ENCODE results near the gene SRPK1.
"Not testable (repeated sequence)": the region's sequence is repeated elsewhere in the genome, so short reads cannot be mapped to it uniquely, and the experiment has no call there.

Gene SRPK1

GRCh38 chr6:35919085-35919826 is 1.6 kb downstream of the SRPK1 start:
- no peak for TF ChIP-seq ZNF274 (IDR thresholded peaks at IDR 0.05; ENCODE audit: low read depth, low read length)
- H3K4me3 ChIP-seq (ENCODE audit: low read length): peak overlapping the region; percentile 75

DNA sequence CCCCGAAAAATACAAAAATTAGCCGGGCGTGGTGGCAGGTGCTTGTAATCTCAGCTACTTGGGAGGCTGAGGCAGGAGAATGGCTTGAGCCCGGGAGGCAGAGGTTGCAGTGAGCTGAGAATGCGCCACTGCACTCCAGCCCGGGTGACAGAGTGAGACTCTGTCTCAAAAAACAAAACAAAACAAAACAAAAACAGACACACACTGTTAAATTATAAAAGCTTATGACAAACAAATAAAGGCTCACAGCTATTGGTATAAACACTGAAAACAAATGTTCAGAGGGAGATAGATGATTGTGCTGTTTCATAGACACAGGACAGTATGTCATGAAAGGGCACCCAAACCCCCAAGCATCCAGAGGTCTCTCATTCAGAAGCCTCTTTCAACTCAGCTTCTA is 4.0 kb downstream of the SRPK1 start:
- not testable (repeated sequence) for H3K4me3 ChIP-seq (ENCODE audit: low read length)

- no peak for TF ChIP-seq ZNF274 (IDR thresholded peaks at IDR 0.05; ENCODE audit: low read depth, low read length)
These were observed 4.8 kb downstream of the SRPK1 start for GRCh38 chr6:35916056-35916455.

DNA sequence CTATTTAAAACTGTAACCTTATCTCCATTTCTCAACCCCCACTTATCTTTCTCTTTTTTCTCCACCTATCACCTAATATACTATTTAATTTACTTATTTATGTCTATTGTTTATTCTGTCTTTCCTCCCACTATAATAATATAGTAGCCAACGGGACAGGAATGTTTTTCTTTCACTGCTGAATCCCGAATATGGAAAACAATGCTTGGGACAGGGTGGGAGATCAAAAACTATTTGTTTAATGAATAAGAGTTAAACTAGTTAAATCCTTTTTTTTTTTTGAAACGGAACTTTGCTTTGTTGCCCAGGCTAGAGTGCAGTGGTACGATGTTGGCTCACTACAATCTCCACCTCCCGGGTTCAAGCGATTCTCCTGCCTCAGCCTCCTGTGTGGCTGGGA is 6.4 kb downstream of the SRPK1 start:
- no peak overlapping the region for H3K4me3 ChIP-seq (ENCODE audit: low read length)
- no peak for TF ChIP-seq ZNF274 (IDR thresholded peaks at IDR 0.05; ENCODE audit: low read depth, low read length)

More at GRCh38 chr6:35916056-35916455, 4.8 kb downstream of the SRPK1 start:
- no peak overlapping the region for H3K4me3 ChIP-seq (ENCODE audit: low read length)

- H3K4me3 ChIP-seq (ENCODE audit: low read length): no peak overlapping the region
- no peak for TF ChIP-seq ZNF274 (IDR thresholded peaks at IDR 0.05; ENCODE audit: low read depth, low read length)
These were observed 8.8 kb downstream of the SRPK1 start for GRCh38 chr6:35911871-35912653.

GRCh38 chr6:35909571-35909970 is 11.3 kb downstream of the SRPK1 start:
- H3K4me3 ChIP-seq (ENCODE audit: low read length): not testable (repeated sequence)

- H3K4me3 ChIP-seq (ENCODE audit: low read length): not testable (repeated sequence)
These were observed 12.0 kb downstream of the SRPK1 start for GRCh38 chr6:35908753-35909401.

- H3K4me3 ChIP-seq (ENCODE audit: low read length): no peak overlapping the region
- TF ChIP-seq ZNF274 (IDR thresholded peaks at IDR 0.05; ENCODE audit: low read depth, low read length): no peak
These were observed 13.1 kb downstream of the SRPK1 start for GRCh38 chr6:35907750-35908149.

GRCh38 chr6:35906499-35906846 is 14.4 kb downstream of the SRPK1 start:
- H3K4me3 ChIP-seq (ENCODE audit: low read length): no peak overlapping the region
- no peak for TF ChIP-seq ZNF274 (IDR thresholded peaks at IDR 0.05; ENCODE audit: low read depth, low read length)

GRCh38 chr6:35905841-35906498 is 14.9 kb downstream of the SRPK1 start:
- no peak for TF ChIP-seq ZNF274 (IDR thresholded peaks at IDR 0.05; ENCODE audit: low read depth, low read length)
- no peak overlapping the region for H3K4me3 ChIP-seq (ENCODE audit: low read length)

- TF ChIP-seq ZNF274 (IDR thresholded peaks at IDR 0.05; ENCODE audit: low read depth, low read length): no peak
- no peak overlapping the region for H3K4me3 ChIP-seq (ENCODE audit: low read length)
These were observed 15.6 kb downstream of the SRPK1 start for GRCh38 chr6:35905141-35905785.

- no peak overlapping the region for H3K4me3 ChIP-seq (ENCODE audit: low read length)
- no peak for TF ChIP-seq ZNF274 (IDR thresholded peaks at IDR 0.05; ENCODE audit: low read depth, low read length)
These were observed 17.2 kb downstream of the SRPK1 start for GRCh38 chr6:35903679-35904078.

DNA sequence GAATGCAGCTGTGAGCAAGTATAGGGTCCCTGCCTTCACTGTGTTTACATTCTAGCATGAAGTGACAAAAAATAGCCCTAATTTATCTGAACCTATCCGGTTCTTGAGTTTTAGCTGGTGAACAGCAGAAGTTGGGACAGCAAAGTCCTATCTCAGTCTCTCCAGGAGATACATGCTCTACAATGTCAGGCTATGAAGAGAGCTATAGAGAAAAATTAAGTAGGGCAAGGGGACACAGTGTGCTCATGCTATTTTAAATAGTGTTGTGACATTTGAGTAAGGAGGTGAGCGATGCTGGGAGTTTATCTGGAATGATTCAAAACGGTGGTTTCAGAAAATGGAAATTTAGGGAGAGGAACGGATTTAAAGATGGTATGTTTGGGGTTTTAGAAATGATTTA is 20.4 kb downstream of the SRPK1 start:
- no peak for TF ChIP-seq ZNF274 (IDR thresholded peaks at IDR 0.05; ENCODE audit: low read depth, low read length)
- H3K4me3 ChIP-seq (ENCODE audit: low read length): no peak overlapping the region

GRCh38 chr6:35898003-35898402 is 22.9 kb downstream of the SRPK1 start:
- no peak overlapping the region for H3K4me3 ChIP-seq (ENCODE audit: low read length)
- no peak for TF ChIP-seq ZNF274 (IDR thresholded peaks at IDR 0.05; ENCODE audit: low read depth, low read length)
